Heart left ventricle (tissue), 16 donors: ENCODE results near the gene DHRS12. TPM values are rescaled to one million over a fixed set of nuclear protein-coding genes. Genes with fewer than 3 reads are reported as not detected.
"Not testable (repeated sequence)": the region's sequence is repeated elsewhere in the genome, so short reads cannot be mapped to it uniquely, and the experiment has no call there.

Source experiments
- ATAC-seq, 4 donors: fragments of 200-7000 bp; cut with Tn5 transposase; one replicate each; pipeline ENCODE4 v1.9.1; 2020 to 2022; ENCODE audit warnings: moderate library complexity in 4 of 4, mild to moderate bottlenecking in 3 of 4, moderate number of reproducible peaks in 1 of 4
- DNase-seq, 5 donors: peaks; one replicate each; pipeline ENCODE4 v3.0.0-alpha.2; 2020
- H3K27ac ChIP-seq, 12 donors: fragments of 200-600 bp; sonication (generic) in 4 of 12; one replicate each; pipeline versions ENCODE4 v1.5.0 to v1.8.0; 2016 to 2022; ENCODE audit warnings: mild to moderate bottlenecking in 2 of 12
- H3K27me3 ChIP-seq, 9 donors: fragments of 200-600 bp; sonication (generic) in 2 of 9; one replicate each; pipeline versions ENCODE4 v1.5.1 to v1.8.0; 2016 to 2022; ENCODE audit warnings: mild to moderate bottlenecking in 3 of 9
- H3K36me3 ChIP-seq, 9 donors: fragments of 200-600 bp; sonication (generic) in 2 of 9; one replicate each; pipeline versions ENCODE4 v1.5.0 to v1.8.0; 2018 to 2022; ENCODE audit warnings: mild to moderate bottlenecking in 2 of 9
- H3K4me1 ChIP-seq, 12 donors: fragments of 200-600 bp; sonication (generic) in 4 of 12; one replicate each; pipeline versions ENCODE4 v1.5.0 to v1.8.0; 2016 to 2022; ENCODE audit warnings: mild to moderate bottlenecking in 3 of 12
- H3K4me3 ChIP-seq, 12 donors: fragments of 200-600 bp; sonication (generic) in 4 of 12; one replicate each; pipeline versions ENCODE4 v1.5.0 to v1.8.0; 2017 to 2022; ENCODE audit warnings: mild to moderate bottlenecking in 9 of 12, moderate library complexity in 4 of 12
- H3K9me3 ChIP-seq, 12 donors: fragments of 200-600 bp; sonication (generic) in 4 of 12; one replicate each; pipeline versions ENCODE4 v1.5.0 to v1.8.0; 2016 to 2022; ENCODE audit warnings: mild to moderate bottlenecking in 1 of 12
- POLR2A ChIP-seq, 2 donors: fragments of 450-650 bp; IDR thresholded peaks; one replicate each; pipeline ENCODE4 v1.6.1; 2017; ENCODE audit warnings: antibody characterized with exemption in 2 of 2, mild to moderate bottlenecking in 2 of 2, moderate library complexity in 2 of 2
- WGBS, 4 donors: extraction: QIAGEN DNeasy Blood & Tissue Kit in 2 of 4; methylation state at CpG; one replicate each; pipeline versions ENCODE4 v1.1.5 to v1.1.7; 2013 to 2018; 5-methylcytosine and 5-hydroxymethylcytosine counted together
- intact Hi-C, 10 donors: fragments of 100-400 bp; cut with DNase I; formaldehyde crosslinking; loops; one replicate each; pipeline versions ENCODE4 v1.11.1 to v1.14.2; 2022
- polyA plus RNA-seq, 2 donors: library from polyadenylated mRNA; stranded (reverse); fragments of 200-250 nt; gene quantifications; one replicate each; pipeline ENCODE4 v1.2.3, GENCODE V29; 2013
- total RNA-seq, 9 donors: library from RNA; depleted of rRNA in 2 of 9; stranded (reverse); fragments of >200 nt in 2 of 9; fragmentation: NEBNext Ultra II Directional in 3 of 9; extraction: Animal tissue kit (Norgen Biotek cat#: 25700) in 3 of 9; gene quantifications; one replicate each; pipeline versions ENCODE4 v1.1.0 to v1.2.4, GENCODE V29; 2016 to 2023
- TF ChIP-seq, protein P1 (sequence below), 12 donors: fragments of 200-600 bp; sonication (generic) in 4 of 12; IDR thresholded peaks; one replicate each; pipeline versions ENCODE4 v1.5.0 to v1.8.0; 2018 to 2022; ENCODE audit warnings: antibody characterized with exemption in 12 of 12, mild to moderate bottlenecking in 5 of 12
- donor health status: ischemic (EF 13 %, LVEDD 7.1; RV severe dilation, severe dysfunction).
- donor health status: healthy with polysubstance abuse.
- donor health status: DM: no; HTN: yes; CAD: no.
- donor health status: DM: no; HTN: no; CAD: no.
- donor health status: ischemic (EF 25% LVEDD 6.9; RV normal size, moderate dysfunction).
- donor health status: ischemic (EF 25% LVEDD 5.7; RV mildly dilated, moderate dysfunction).
- donor health status: healthy.
- donor health status: DM: yes; HTN: yes; CAD: no.
- donor health status: ischemic (EF 35%, LVEDD 5.7; RV mildly dilated, moderate dysfunction).
- donor health status: nonischemic (EF 11% LVEDD 7.7; RV severe dilation, severe dysfunction).
- donor health status: DM: yes; HTN: yes; CAD: no.
- donor health status: PGD.
- donor health status: ischemic (EF 29% LVEDD 5.4; RV normal size, mild dysfunction).
- donor health status: nonischemic (EF 23%, LVEDD 6.1; RV moderate dilation, normal function).

Gene DHRS12
- total and polyA plus RNA-seq, 11 donors = 3.9 to 13.9 (median 12.1) TPM

GRCh38 chr13:51827254-51827653 is 23.3 kb upstream of the DHRS12 start:
- no peak for ATAC-seq
- no peak for DNase-seq
- H3K27ac ChIP-seq = peak overlapping the region; percentile 13 to 83 (median 67)
- TF ChIP-seq, protein P1, sequence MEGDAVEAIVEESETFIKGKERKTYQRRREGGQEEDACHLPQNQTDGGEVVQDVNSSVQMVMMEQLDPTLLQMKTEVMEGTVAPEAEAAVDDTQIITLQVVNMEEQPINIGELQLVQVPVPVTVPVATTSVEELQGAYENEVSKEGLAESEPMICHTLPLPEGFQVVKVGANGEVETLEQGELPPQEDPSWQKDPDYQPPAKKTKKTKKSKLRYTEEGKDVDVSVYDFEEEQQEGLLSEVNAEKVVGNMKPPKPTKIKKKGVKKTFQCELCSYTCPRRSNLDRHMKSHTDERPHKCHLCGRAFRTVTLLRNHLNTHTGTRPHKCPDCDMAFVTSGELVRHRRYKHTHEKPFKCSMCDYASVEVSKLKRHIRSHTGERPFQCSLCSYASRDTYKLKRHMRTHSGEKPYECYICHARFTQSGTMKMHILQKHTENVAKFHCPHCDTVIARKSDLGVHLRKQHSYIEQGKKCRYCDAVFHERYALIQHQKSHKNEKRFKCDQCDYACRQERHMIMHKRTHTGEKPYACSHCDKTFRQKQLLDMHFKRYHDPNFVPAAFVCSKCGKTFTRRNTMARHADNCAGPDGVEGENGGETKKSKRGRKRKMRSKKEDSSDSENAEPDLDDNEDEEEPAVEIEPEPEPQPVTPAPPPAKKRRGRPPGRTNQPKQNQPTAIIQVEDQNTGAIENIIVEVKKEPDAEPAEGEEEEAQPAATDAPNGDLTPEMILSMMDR (IDR thresholded peaks at IDR 0.05) = no peak
- no peak for TF ChIP-seq POLR2A (IDR thresholded peaks at IDR 0.05)
- H3K27me3 ChIP-seq = no peaks in the 10 kb centered on the region
- intact Hi-C loops = no loop called here
- WGBS, 4 donors = 30 to 43% (median 41%) methylated on average over 4 of the region's 4 CpGs
- H3K4me1 ChIP-seq = peaks cover 3 to 58% (median 37%) of the 10 kb centered on the region in 12 donors
- no peak overlapping the region for H3K4me3 ChIP-seq
- no peaks in the 10 kb centered on the region for H3K9me3 ChIP-seq
- H3K36me3 ChIP-seq = no peaks in the 10 kb centered on the region

- intact Hi-C loops = no loop called here
- peak; percentile 64 to 90 (median 76) for DNase-seq
- WGBS, 4 donors = 13 to 24% (median 20%) methylated on average over 7 of the region's 7 CpGs
- Histone ChIP-seq H3K27me3 (no peaks in the 10 kb centered on the region), H3K9me3 (no peaks in the 10 kb centered on the region), H3K4me3 (peak overlapping the region in 4 of 12 donors; percentile 3 to 16 (median 10)), H3K27ac (peak overlapping the region; percentile 13 to 83 (median 67)), H3K4me1 (peaks cover 3 to 64% (median 37%) of the 10 kb centered on the region in 12 donors), H3K36me3 (no peaks in the 10 kb centered on the region)
- ATAC-seq = peak; percentile 81 to 90 (median 84)
- TF ChIP-seq POLR2A (IDR thresholded peaks at IDR 0.05) = no peak
- TF ChIP-seq, protein P1 (IDR thresholded peaks at IDR 0.05) = no peak
Measured at GRCh38 chr13:51826606-51827005, 22.6 kb upstream of the DHRS12 start.

DNA sequence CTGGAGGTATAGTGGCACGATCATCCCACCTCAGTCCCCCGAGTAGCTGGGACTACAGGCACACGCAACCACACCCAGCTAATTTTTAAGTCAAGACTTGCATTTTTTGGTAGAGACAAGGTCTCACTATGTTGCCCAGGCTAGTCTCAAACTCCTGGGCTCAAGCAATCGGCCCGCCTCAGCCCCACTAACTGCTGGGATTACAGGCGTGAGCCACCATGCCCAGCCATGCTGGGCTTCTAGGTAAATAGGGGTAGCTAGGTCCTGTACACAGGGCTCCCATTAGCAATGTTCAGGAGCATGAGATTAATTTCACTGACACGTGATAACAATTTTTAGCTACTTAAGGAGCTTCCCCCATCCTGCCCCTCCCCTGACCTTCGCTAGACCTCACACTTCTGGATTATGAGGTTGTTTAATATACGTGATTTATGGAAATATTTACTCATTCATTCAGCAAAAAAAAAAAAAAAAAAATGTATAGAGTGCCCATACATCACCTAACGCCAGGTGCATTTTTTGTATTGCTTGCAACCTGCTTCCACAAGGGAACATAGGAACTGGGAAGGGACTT is 21.8 kb upstream of the DHRS12 start:
- no peak for ATAC-seq

DNA sequence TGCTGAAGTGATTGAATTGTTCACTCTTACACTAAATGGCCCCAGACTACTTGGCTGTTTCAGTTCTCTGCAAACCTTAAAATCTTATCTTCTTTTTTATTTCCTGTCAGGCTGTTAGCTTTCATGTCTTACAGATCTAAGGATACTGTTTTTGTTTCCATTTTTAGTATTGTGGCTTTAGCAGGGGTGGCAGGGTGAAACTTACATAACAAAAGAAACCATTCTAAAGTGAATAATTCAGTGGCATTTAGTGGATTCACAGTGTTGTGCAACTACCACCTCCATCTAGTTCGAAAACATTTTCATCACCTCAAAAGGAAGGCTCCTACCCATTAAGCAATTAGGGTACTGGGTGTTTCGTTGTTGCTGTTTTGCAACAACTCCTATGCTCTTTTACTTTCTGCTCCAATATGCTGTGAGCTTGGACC is 21.2 kb upstream of the DHRS12 start:
- Histone ChIP-seq H3K9me3 (no peaks in the 10 kb centered on the region), H3K36me3 (no peaks in the 10 kb centered on the region), H3K4me1 (peaks cover 3 to 73% (median 40%) of the 10 kb centered on the region in 12 donors), H3K27ac (peak overlapping the region in 11 of 12 donors; percentile 13 to 83 (median 67)), H3K4me3 (peak overlapping the region in 1 of 12 donors; percentile 36), H3K27me3 (no peaks in the 10 kb centered on the region)
- TF ChIP-seq, protein P1 (IDR thresholded peaks at IDR 0.05) = no peak
- no peak for TF ChIP-seq POLR2A (IDR thresholded peaks at IDR 0.05)
- 60 to 75% (median 69%) methylated on average over 2 of the region's 2 CpGs for WGBS, 4 donors
- no peak for DNase-seq
- ATAC-seq = peak in 2 of 4 donors; percentile 27 to 52
- intact Hi-C loops = no loop called here

More for the DNA sequence above, 21.8 kb upstream of the DHRS12 start:
- Histone ChIP-seq H3K27ac (peak overlapping the region in 11 of 12 donors; percentile 52 to 83 (median 67)), H3K9me3 (no peaks in the 10 kb centered on the region), H3K4me3 (peak overlapping the region in 1 of 12 donors; percentile 8), H3K36me3 (no peaks in the 10 kb centered on the region), H3K27me3 (no peaks in the 10 kb centered on the region), H3K4me1 (peaks cover 3 to 72% (median 40%) of the 10 kb centered on the region in 12 donors)
- no peak for DNase-seq
- TF ChIP-seq POLR2A (IDR thresholded peaks at IDR 0.05) = no peak
- TF ChIP-seq, protein P1 (IDR thresholded peaks at IDR 0.05) = no peak
- intact Hi-C loops = no loop called here
- 80 to 84% (median 80%) methylated on average over 10 of the region's 10 CpGs for WGBS, 4 donors

DNA sequence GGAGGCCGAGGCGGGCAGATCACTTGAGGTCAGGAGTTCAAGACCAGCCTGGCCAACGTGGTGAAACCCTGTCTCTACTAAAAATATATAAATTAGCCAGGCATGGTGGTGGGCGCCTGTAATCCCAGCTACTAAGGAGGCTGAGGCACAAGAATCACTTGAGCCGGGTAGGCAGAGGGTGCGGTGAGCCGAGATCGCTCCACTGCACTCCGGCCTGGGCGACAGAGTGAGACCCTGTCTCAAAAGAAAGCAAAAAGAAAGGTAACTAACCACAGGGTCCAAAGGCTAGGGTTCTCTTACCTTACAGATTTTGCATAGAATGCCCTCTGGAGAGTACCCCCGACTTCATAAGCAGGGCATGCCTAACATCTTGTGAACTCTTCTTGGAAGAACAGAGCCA is 20.7 kb upstream of the DHRS12 start:
- H3K9me3 ChIP-seq, intact Hi-C loops, H3K36me3 ChIP-seq, ATAC-seq, DNase-seq, H3K27me3 ChIP-seq: not testable (repeated sequence)
- peak overlapping the region in 1 of 12 donors; percentile 36 for H3K4me3 ChIP-seq
- WGBS, 4 donors = 83 to 89% (median 86%) methylated on average over 11 of the region's 11 CpGs
- H3K4me1 ChIP-seq = peaks cover 3 to 77% (median 41%) of the 10 kb centered on the region in 12 donors
- peak overlapping the region in 11 of 12 donors; percentile 13 to 83 (median 64) for H3K27ac ChIP-seq
